Endothelial cell of hepatic sinusoid (primary cell): ENCODE results near the gene RGS6.
"Not testable (repeated sequence)": the region's sequence is repeated elsewhere in the genome, so short reads cannot be mapped to it uniquely, and the experiment has no call there.

Experiments used
- in situ Hi-C: cut with HindIII; loops from 2 replicates; pipeline ENCODE4 v1.10.0; 2017; ENCODE audit warnings: low sequenced_read_pairs

Gene RGS6

DNA sequence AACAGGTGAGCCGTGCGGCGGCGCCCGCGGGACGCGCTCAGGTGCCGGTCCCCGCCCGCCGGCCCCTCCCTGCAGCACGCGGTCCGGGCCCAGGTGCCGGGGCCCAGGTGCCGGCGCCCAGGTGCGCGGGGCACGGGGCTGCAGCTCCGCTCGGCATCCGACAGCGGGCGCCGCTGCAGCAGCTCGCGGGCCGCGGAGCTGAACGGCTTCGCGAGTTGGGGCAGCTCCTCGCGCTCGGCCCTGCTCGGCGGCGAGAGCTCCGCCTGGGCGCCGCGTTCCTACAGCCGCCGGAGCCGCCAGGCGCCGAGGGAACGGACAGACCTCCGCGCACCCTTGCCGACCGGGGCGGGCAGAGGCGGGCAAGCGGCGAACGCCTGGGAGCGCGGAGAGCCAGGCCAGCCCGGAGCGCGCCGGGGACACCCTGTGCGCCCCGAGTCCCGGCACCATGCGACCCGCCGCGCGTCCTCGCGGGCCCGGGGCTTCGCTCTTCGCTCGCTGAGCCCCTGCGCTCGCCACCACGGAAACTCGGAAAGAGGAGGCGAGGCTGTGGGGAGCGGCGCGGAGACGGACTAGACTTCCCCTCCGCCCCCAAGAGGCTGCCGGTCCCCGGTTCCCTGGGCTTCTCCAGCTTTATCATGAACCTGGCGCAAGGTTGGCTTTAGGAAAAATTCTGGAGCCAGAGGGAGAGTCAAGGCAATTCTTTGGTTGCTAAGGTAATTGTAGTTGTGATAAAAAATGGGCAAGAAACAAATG lies at the start of gene RGS6:
Gene RGS6 (plus strand): TSS at position 201 of the 753 bp plus-strand sequence.
- in situ Hi-C loops: no loop called here

DNA sequence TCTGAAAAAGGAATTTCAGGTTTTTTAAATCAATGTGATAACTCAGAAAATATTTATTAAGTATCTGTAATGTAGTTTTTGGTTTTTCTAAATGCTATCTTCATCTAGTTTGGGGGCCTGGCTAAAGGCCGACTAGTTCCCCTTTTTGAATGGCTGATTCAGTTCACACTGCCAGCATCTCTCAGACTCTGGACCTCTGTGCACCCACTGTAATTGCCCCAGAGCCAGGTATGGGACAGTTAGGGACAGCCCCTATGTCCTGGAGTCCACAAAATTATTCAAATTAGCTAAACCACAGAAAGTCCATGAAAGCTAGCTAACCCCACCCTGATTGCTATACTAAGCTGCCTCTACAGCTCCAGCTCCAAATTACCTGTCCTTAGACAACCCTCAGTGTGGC lies 49.1 kb upstream of the RGS6 start:
- in situ Hi-C loops: no loop called here

DNA sequence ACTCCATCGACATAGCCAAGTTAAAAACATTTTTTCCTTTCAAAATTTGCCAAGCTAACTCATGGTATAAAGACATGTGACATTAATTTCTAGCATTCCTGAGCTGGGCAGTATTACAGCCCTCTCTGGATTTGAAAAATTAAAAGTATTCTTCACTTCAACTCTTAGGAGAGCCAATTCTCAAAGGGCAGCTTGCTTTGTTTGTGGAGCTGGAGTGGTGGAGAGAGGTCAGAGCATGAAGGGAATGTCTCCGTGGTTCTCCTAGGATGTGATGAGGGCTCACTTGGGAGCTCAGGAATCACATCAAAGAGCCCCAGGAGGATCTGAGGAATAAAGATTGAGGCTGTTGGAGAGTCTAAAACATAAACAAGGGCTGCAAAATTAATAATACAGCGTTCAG lies 46.9 kb upstream of the RGS6 start:
- in situ Hi-C loops: no loop called here

DNA sequence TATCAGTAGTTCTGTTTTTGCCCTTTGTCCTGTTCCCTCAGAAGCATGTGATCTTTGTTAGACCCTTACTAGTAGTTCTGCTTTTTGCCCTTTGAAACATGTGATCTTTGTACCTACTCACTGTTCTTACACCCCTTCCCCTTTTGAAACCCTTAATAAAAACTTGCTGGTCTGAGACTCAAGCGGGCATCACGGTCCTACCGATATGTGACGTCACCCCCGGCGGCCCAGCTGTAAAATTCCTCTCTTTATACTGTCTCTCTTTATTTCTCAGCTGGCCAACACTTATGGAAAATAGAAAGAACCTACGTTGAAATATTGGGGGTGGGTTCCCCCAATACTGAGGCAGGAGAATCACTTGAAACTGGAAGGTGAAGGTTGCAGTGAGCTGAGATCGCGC lies 44.4 kb upstream of the RGS6 start:
- in situ Hi-C loops: not testable (repeated sequence)

DNA sequence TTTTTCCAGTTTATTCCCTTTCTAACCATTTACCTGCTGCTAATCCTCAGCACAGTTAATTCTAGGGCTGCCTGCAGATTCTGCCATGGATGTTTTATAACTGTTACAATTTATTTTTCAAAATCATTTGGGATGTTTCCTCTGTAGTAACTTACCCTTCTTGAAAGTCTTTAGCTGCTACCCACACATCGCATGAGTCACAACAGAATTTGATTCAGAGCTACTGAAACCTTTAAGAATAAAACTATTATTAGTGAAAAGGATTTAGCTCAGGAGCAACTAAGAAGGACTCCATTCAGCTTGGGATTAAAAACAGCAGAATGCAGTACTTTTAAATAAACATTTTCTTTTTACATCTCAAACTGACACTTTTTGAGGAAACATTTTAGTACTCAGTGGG lies 41.7 kb upstream of the RGS6 start:
- in situ Hi-C loops: no loop called here

DNA sequence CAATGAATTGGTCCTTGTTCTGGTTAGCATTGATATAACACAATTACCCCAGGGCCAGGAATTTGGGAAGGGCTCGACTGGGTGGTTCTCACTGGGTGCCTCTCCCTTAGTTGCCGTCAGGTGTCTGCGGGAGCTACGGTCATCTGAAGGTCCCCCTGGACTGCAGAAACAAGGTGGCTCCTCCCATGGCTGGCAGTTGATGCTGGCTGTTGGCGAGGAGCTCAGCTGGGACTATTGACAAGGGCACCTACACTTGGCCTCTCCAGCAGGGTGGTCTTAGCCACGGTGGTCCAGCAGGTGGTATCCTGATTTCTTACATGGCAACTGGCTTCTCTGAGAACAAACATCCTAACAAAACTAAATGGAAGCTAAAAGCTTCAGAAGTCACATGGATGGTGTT lies 41.0 kb upstream of the RGS6 start:
- in situ Hi-C loops: no loop called here

DNA sequence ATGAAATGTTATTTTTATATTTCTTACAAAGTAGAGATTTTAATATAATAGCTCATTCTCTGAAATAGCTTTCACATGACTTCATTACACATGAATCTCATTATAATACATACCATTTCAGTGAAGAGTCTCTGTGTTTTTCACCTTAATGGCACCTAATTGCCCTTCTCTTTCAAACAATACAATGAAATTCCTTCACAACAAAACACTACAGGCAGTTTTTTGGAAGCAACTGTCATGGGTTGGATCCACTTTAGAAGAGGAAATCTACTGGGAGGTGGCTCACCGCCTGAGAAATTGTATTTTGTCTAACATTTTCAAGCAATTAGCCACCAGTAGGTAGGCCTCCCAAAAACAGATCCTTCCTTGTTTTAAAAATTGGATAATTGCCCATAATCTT lies 40.3 kb upstream of the RGS6 start:
- in situ Hi-C loops: no loop called here

DNA sequence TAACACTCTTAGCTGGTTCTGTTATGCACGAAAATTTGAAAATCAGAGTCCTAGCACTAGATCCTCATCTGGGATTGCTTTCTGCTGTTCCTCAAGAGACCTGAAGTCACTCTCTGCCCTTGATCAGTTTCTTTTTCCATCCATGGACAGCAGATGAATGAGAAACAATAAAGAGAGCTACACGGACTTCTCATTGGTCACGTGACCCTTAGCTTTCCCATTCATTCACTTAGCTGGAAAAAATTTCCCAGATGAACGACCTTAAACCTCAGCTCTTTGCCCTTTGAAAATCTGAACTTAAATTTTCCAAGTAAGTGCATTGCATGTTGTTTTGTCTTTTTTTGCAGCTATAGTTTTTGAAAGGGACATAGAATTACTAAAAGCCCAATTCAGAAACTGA lies 27.2 kb upstream of the RGS6 start:
- in situ Hi-C loops: no loop called here

DNA sequence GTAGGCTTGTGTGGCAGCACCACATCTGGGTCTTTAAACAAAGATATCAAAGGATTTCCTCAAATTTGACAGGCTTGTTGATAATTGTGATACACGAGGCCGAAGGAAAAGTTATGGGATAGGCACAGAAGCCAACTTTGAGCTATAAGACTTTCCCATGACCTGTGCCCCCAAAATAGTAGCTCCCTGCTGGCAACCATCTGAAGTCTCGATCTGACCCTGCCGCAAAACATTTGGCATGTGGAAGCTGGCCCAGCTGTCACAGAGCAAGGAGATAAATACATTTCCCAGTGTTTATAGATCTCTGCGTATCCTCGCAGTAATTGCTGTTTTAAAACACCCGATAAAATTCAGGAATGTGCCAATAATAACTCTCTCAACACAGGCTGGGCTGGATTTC lies 26.4 kb upstream of the RGS6 start:
- in situ Hi-C loops: no loop called here

DNA sequence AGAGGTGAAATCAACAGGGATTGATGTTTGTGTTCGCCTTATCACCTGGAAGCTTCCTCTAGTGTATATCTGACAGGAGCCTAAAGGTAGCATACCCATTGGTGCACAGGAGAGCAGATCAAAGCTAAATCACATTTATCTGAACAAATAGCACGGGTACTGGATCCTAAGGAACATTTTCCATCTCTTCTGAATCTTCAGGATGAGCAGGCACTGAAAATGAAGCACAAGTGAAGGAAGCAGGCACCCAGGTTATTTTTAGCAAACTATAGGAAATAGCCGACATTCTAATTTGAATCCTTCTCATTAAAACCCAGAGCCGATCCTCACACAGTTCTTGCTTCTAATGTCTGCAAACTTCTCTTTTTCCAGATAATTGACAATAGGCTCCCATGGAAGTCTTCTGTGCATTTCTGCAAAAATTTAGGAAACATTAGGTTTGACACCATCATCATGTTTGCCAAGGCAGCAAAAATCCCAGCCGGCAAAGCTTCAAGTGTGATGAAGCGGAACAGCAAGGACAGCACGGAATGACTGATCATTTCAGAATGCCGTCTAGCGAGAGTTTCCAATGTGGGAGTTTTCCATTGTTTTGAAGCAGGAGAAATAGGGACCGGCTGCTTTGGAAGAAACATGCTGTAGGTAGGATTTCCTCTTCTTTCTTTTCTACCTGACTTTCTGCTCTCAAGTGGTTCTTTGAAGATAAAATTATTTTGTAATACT lies 24.3 kb upstream of the RGS6 start:
- in situ Hi-C loops: no loop called here

DNA sequence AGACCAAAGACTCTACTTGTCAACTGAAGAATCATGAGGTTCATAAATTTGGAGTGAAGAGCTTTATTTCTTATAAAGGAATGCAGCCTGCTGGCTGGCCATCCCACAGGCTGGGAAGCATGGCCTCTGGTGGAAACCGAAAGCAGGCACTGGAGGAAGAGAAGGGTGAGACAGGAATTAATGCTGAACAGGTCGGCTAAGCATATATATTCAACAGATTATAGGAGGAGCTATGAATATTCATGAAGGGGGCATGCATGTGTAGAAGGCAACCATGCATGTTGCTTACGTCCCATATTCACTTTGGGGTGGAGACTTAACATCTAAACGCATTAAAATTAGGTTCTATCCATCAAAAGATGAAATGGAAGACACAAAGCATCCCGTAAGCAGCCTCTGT lies 20.6 kb upstream of the RGS6 start:
- in situ Hi-C loops: loop anchor here (10.0 kb wide), 1 partner anchor 57 kb away; no protein-coding TSS in a partner anchor

DNA sequence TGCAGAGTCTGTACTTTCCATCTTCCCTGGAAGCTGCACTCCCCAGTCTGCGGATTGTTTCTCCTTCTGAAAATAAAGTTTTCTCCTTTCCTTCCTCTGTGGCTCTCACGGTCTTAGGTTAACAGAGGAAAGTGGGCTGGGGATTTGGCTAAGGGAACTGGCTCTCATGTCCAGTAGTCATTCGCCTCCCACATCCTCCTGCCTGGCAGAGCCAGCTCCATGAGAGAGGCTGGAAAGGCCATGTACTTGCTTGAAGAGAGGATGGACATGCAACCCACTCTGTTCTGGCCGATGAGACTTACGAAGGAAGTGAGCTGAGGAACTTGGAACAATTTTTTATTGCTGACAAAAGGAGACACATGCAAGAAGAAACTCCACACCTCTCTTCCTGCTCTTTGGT lies 18.9 kb upstream of the RGS6 start:
- in situ Hi-C loops: loop anchor here (10.0 kb wide), 1 partner anchor 59 kb away; no protein-coding TSS in a partner anchor

DNA sequence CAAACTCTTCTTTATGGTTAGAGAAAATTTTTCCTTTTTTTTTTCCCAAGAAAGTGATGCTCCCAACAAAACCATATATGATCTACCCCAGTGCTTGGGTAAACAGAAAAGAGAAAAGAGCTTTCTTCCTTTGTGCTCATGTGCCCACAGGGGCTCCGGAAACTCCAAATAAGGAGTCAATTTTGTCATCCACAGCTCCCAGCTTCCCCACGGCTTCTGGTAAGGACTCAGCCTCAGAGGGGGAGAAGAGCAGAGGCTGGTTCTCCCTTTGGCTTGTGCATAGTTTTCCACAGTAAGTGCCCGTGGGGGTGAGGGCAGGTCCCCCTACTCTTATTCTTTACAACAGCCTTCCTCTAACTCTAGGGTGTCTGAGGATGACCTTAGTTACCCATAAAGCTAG lies 13.3 kb upstream of the RGS6 start:
- in situ Hi-C loops: loop anchor here (10.0 kb wide), 1 partner anchor 64 kb away; no protein-coding TSS in a partner anchor

DNA sequence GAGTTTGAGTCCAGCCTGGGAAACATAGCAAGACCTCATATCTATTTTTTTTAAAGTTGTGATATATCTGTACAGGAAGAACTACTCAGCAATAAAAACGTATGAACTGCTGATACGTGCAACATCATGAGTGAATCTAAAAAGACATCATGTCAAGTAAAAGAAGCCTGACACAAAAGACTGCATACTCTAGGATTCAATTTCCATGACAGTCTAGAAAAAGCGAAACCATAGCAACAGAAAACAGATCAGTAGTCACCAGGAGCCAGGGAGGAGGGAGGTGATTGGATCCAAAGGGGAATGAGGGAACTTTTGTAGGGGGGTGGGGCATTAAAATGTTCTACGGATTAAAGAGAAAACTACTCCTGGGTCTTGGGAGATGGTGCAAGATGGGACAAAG lies 8.7 kb upstream of the RGS6 start:
- in situ Hi-C loops: no loop called here

DNA sequence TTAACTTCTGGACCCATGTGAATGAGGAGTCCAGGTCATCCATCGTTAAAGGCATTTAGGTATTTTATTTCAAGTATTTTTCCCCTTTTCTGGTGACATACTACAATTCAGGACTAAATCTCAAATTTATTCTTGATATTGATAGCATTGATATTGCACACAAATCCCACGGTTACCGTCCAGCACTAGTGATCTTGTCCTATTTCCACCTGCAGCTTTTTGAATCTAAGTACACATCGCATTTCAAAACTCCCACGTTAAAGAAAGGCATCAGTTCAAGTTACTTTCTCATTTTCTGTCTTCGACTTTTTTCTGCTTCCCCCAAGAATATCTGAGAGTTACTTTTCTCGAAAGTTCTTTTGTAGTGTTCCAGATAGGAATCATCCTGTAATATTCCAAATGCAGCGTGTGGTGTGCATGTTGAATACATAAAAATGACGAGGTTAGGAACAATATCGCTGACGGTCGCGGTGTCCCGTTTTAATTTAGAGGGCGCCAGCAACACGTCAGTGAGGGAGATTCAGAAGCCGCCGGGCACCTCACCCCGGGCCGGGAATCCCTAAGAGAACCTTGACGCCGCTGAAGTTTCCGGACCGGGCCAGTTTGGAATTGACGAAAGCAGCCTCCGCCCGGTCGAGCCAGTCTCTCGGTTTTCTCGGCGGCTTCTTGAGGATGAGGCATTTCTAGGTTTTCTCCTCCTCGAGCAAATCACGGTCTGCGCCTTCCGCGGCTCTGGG lies 569 bp upstream of the RGS6 start:
- in situ Hi-C loops: no loop called here

DNA sequence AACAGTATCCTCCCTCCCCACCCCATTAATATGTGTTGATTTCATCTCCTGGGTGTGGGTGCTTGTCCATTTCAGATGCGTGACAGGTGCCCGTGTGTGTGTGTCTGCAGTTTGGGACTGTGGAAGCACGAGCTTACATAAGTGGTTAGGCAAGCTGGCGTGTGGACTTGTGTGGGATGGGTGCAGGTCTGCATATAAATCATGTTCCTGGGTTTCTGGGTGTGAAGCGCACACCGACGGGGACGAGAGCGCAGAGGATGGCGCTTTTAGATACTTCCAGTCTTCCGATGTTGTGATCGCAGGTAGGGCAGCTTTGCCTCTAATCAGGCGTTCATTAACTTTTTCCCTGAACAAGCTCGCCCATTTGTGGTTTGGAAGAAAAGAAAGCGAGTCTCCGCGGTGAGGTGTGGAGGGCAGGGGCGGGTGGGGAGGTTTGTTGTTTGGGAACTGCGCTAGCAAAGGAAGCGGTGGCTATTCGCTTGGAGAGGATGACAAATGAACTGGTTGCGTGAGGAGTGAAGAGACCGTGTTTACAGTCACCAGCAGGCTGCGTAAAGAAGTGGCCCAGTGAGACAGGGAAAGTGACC lies 865 bp downstream of the RGS6 start:
- in situ Hi-C loops: no loop called here

DNA sequence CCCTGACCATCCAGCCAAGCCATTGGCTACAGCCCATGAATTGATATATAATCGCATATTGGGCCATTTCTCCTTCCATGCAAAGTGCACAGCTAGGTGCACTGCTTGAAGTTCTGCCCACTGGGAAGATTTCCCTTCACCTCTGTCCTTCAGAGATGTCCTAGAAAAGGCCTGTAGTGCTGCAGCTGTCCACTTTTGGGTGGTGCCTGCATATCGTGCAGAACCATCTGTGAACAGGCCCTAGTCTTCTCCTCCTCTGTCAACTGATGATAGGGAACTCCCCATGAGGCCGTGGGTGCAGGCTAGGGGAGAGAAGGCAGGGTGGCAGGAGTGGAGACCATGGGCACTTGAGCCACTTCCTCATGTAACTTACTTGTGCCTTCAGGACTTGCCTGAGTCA lies 6.0 kb downstream of the RGS6 start:
- in situ Hi-C loops: not testable (repeated sequence)

DNA sequence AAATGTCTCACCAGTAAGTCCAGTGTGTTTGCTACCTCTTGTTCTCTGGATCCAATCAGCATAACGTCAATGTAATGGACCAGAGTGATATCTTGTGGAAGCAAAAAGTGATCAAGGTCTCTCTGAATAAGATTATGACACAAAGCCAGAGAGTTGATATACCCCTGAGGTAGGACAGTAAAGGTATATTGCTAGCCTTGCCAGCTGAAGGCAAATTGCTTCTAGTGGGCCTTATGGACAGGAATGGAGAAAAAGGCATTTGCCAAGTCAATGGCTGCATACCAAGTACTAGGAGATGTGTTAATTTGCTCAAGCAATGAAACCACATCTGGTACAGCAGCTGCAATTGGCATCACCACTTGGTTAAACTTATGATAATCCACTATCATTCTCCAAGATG lies 7.1 kb downstream of the RGS6 start:
- in situ Hi-C loops: not testable (repeated sequence)

DNA sequence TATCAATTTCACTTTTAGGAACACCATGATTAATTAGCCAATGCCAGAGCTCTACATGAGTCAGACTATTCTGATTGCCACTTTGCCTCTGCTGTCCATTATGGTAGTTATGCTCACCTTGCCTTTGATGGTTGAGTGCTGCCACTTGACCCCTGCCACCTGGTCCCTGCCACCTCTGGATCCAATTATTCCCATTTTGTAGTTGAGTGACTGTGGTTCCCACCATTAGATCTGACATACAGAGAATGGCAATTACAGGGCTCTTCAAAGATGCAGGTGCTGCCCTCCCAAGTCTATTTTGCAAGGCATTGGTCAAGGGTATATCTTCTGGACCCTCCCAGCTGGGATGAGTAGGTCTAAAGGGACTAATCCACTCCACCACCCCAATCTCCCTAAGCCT lies 8.3 kb downstream of the RGS6 start:
- in situ Hi-C loops: not testable (repeated sequence)

DNA sequence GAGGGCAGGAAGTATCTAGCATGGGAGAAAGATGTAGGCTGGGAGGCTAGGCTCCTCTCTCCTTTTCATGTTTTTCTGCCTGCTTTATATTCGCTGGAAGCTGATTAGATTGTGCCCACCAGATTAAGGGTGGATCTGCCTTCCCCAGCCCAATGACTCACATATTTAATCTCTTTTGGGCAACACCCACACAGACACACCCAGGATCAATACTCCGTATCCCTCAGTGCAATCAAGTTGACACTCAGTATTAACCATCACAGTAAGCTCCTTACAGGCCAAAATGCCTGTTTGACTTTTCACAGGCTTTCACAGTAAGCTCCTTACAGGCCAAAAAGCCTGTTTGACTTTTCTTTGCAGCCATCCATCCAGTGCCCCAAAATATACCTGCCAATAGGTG lies 9.4 kb downstream of the RGS6 start:
- in situ Hi-C loops: not testable (repeated sequence)
